ENCODE data around the gene PKD2L1.
"Not testable (repeated sequence)": the region's sequence is repeated elsewhere in the genome, so short reads cannot be mapped to it uniquely, and the experiment has no call there.

Gene PKD2L1

GRCh38 chr10:100333661-100334440 lies 3.8 kb upstream of the PKD2L1 start:
- DNase-seq (ENCODE audit: low read depth, low spot score): no peak

DNA sequence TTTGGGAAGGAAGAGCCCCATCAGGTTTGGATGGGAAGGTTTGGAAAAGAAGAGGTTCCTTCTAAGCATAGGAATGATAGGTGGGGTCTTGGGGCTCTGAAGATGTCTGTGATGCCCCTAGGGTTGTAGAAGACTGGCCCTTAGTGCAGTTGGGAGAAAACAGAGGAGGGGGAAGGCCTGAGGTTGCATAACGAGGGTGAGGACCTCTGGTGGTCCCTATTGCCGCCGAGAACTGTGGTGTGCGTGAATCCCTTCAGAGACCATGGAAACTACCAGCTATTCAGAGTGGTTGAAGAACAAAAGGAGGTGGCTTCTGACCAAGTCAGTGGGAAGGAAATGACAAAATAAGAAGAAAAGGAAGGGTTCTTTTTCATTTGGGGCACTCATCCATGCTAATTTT lies 3.1 kb upstream of the PKD2L1 start:
- no peak for DNase-seq (ENCODE audit: low read depth, low spot score)

- DNase-seq (ENCODE audit: low read depth, low spot score): no peak
Measured at GRCh38 chr10:100328198-100328597, 1.8 kb downstream of the PKD2L1 start.

- no peak for DNase-seq (ENCODE audit: low read depth, low spot score)
Measured at GRCh38 chr10:100327718-100328009, 2.4 kb downstream of the PKD2L1 start.

DNA sequence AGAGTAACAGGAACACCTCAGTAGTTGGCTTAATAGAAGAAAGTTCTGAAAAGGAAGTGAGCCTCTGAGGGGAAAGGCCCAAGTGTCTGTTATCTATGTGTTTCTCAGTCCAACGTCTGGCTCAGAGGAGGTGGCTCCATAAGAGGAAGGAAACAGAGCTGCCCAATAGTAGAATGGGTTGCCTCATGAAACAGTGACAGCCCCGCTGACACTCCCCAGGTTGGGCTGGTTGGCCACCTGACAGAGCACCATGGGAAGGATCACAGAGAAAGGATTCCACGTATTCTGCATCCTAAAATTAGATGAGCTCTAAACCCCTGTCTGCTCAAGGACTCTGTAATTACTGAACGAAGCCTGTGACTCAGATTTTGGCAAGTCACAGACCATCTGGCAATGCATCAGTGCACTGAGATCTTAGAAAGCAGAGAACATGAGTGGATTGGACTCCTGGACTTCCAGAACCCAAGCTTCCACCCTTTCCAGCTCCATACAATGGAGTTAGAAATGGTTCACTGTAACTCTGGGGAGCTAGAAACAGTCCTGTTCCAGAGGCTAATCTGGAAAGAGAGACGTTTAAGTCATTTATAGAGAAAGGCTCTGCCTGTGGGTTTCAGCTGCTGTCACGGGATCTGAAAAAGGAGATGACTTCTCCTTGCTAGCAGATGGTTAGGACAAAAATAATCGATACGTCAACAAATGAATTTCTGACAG lies 2.9 kb downstream of the PKD2L1 start:
- no peak for DNase-seq (ENCODE audit: low read depth, low spot score)

DNA sequence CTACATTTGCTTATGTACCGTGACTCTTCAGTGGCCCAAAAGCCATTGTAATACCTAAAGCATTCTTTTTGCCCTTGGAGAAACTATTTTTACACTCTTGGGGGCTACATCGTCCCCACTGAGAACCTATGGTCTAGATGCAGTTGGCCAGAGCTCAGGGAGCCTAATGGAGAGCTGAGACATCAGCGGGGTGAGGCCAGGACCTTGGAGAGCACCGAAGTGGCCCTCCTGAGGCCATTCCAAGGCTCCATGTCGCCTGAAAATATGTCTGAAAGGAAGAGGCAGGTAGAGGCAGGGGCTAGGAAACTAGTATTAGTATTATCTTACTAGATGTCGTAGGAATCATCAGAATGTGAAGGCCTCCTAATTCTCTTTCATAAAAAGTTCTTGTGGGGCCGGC lies 4.9 kb downstream of the PKD2L1 start:
- peak; percentile 55 for DNase-seq (ENCODE audit: low read depth, low spot score)

GRCh38 chr10:100319707-100320402 lies 10.2 kb downstream of the PKD2L1 start:
- no peak for DNase-seq (ENCODE audit: low read depth, low spot score)

DNA sequence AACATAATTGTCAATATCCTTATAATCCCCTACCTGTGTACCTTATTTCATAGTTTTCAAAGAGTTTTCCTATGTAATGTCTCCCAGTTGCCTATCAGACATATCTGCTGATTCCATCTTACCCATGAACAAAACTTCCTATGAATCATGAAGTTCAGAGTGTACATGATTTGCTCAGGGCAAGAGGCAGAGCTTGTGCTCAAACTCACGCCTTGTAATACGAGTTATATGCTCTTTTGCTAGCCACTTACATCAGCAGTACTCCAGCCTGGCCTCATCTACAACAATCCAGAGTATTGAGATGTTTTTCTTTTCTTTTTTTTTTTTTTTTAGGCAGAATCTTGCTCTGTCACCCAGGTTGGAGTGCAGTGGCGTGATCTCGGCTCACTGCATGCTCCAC lies 11.8 kb downstream of the PKD2L1 start:
- DNase-seq (ENCODE audit: low read depth, low spot score): no peak

GRCh38 chr10:100315615-100316014 lies 14.4 kb downstream of the PKD2L1 start:
- DNase-seq (ENCODE audit: low read depth, low spot score): peak; percentile 49

GRCh38 chr10:100311298-100311697 lies 18.7 kb downstream of the PKD2L1 start:
- DNase-seq (ENCODE audit: low read depth, low spot score): no peak

DNA sequence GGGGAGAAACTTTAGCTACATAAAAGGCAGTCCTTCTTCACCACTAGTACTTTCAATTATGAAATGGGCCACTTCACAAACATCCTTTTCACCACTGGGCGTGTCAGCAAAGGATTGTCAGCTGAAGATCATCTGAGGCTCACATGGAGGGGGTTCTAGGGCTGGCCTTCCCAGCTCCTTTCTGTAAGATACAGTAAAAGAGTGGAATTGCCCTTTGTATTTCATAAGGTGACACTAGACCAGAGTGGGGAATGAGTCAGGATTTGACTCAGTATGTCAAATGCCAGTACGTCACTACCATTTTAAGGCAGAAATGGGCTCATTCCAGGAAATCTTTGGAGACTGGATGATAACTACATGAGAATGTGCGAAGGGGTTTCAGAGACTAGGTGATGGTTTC lies 22.3 kb downstream of the PKD2L1 start:
- no peak for DNase-seq (ENCODE audit: low read depth, low spot score)

DNA sequence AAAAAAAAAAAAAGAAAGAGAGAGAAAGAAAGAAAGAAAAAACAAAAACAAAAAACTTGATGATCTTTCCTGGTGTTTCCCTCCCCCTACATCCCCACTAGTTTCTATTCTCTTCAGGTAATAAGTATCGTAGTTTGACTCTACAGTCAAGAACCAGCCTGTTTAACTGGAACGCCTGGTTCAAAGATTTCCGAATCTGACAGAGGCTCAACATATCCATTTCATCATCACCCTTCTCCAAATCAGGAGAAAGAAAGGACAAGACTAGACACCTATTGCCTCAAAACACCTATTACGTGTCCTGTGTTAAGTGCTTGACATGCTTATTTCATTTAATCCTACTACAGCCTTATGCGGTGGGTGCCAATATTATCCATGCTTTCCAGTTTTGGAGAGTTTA lies 23.2 kb downstream of the PKD2L1 start:
- no peak for DNase-seq (ENCODE audit: low read depth, low spot score)

- DNase-seq (ENCODE audit: low read depth, low spot score): no peak
Measured at GRCh38 chr10:100304414-100304813, 25.6 kb downstream of the PKD2L1 start.

- no peak for DNase-seq (ENCODE audit: low read depth, low spot score)
Measured at GRCh38 chr10:100303724-100304319, 26.2 kb downstream of the PKD2L1 start.

- peak; percentile 31 for DNase-seq (ENCODE audit: low read depth, low spot score)
Measured at GRCh38 chr10:100301123-100301522, 28.9 kb downstream of the PKD2L1 start.

DNA sequence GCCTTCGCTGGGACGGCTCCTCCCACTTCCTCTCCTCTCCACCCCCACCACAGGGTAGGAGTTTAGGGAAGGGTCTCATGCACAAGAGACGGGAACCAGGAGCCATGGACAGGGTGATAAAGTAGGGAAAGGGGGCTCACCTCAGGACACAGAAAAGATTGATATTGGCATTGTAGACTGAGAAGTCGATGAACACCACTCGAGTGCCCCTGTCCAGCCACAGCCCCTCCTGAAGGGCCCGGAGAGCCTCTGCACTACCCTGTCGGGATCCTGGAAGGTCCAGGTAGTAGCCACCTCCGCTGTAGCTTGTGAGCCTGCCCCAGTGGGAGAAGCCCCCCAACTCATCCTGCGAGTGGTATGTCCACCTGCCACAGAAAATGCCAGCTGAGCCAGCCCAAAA lies 32.8 kb downstream of the PKD2L1 start:
- no peak for DNase-seq (ENCODE audit: low read depth, low spot score)

GRCh38 chr10:100293066-100293465 lies 37.0 kb downstream of the PKD2L1 start:
- no peak for DNase-seq (ENCODE audit: low read depth, low spot score)

GRCh38 chr10:100292300-100292699 lies 37.7 kb downstream of the PKD2L1 start:
- DNase-seq (ENCODE audit: low read depth, low spot score): not testable (repeated sequence)

DNA sequence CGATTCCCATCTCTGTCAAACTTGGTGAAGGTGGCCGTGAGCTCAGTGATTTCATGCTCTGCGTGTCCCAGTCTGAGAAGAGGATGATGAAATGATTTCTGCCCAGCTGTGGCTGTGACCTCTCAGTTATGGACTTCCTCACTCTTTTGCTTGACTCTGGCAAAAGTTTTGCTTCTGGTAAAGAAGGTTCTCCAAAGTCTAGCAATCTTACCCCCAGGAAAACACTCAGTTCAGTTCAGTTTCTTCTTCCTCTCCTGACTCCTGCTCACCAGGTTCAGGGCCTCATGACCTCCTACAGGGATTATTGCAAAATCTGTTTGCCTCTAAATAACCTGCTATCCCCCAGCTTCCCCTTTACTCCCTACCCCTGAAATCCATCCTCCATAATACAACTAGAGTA lies 38.7 kb downstream of the PKD2L1 start:
- DNase-seq (ENCODE audit: low read depth, low spot score): no peak

GRCh38 chr10:100289641-100290040 lies 40.4 kb downstream of the PKD2L1 start:
- DNase-seq (ENCODE audit: low read depth, low spot score): no peak

GRCh38 chr10:100288196-100288595 lies 41.8 kb downstream of the PKD2L1 start:
- no peak for DNase-seq (ENCODE audit: low read depth, low spot score)

DNA sequence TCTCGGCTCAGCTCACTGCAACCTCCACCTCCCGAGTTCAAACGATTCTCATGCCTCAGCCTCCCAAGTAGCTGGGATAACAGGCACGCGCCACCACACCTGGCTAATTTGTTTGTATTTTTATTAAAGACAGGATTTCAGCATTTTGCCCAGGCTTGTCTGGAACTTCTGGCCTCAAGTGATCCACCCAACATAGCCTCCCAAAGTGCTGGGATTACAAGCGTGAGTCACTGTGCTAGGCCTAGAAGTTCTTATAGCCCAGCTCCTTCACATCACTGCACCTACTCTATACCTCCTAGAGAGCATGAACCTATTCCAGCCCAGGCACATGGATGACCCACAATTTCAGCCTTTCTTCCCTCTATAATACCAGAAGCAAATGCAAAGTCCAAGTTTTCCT lies 42.3 kb downstream of the PKD2L1 start:
- no peak for DNase-seq (ENCODE audit: low read depth, low spot score)
